Activated CD4-positive, alpha-beta T cell treated with anti-CD3 and anti-CD28 coated beads for 36 hours (primary cell): Measurements from ENCODE around the gene DMBT1. TPM values are rescaled to one million over a fixed set of nuclear protein-coding genes. Genes with fewer than 3 reads are reported as not detected.

Experiments
- ATAC-seq: fragments of 200-7000 bp; cut with Tn5 transposase; one replicate; pipeline ENCODE4 v1.10.0; 2021; ENCODE audit warnings: mild to moderate bottlenecking, moderate library complexity
- CTCF ChIA-PET: fragments of 350-600 bp; sonication (Branson Sonifier 250); formaldehyde crosslinking; loops from one replicate; lab custom pipeline; 2021; ENCODE audit warnings: antibody characterized with exemption; lab: Charles Lee
- POLR2A ChIA-PET: fragments of 350-600 bp; sonication (Branson Sonifier 250); formaldehyde crosslinking; loops from one replicate; lab custom pipeline; 2021; ENCODE audit warnings: antibody characterized with exemption, inconsistent platforms; lab: Charles Lee
- DNase-seq: peaks from one replicate; pipeline ENCODE4 v3.0.0-alpha.2; 2020
- H3K27ac Mint-ChIP-seq: one replicate; pipeline ENCODE4 v1.8.0; 2021; ENCODE audit warnings: mixed read lengths
- H3K27me3 Mint-ChIP-seq: one replicate; pipeline ENCODE4 v1.8.0; 2021; ENCODE audit warnings: mixed read lengths
- H3K36me3 Mint-ChIP-seq: one replicate; pipeline ENCODE4 v1.8.0; 2021; ENCODE audit warnings: low read depth, mixed read lengths
- H3K4me1 Mint-ChIP-seq: one replicate; pipeline ENCODE4 v1.8.0; 2021; ENCODE audit warnings: mixed read lengths
- H3K4me3 Mint-ChIP-seq: one replicate; pipeline ENCODE4 v1.8.0; 2021; ENCODE audit warnings: mild to moderate bottlenecking, moderate library complexity, mixed read lengths
- H3K9me3 Mint-ChIP-seq: one replicate; pipeline ENCODE4 v1.8.0; 2021; ENCODE audit warnings: low read depth, mixed read lengths
- intact Hi-C, 2 experiments: fragments of 100-400 bp; cut with DNase I in 1 of 2; cut with micrococcal nuclease in 1 of 2; formaldehyde crosslinking; loops; one replicate each; pipeline versions ENCODE4 v1.14.2 to v1.15.1; 2022 to 2024; cut with DNase I, micrococcal nuclease
- total RNA-seq, 2 experiments: library from RNA; stranded (reverse); gene quantifications; one replicate each; pipeline ENCODE4 v1.2.3, GENCODE V29; 2021

The DMBT1 gene
- total RNA-seq, 2 experiments from 2014 or later: not detected

- intact Hi-C loops: no loop called here
These were observed 98.6 kb downstream of the DMBT1 start for GRCh38 chr10:122659126-122659525.

DNA sequence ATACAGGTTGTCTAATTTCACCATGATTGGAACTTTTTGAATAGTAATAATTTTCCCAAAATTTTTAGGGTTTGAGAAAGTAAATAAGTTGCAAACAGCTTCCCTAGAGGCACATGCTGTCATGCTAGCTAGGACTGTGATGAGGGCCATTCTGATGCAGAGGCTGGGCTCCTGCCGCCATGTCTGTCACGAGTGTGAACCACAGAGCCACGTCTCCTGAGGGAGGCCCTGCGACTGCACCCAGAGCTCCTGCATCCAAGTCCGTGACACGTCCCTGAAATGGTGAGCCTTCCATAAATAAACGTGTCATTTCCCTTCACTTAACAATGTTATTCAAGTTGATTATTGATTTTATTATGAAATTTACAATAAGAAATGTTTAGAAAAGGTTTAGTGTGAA is 99.1 kb downstream of the DMBT1 start:
- ATAC-seq (no peak), DNase-seq (no peak)
- Mint-ChIP-seq H3K4me3 (no peak overlapping the region), H3K27me3 (peaks cover 4% of the 10 kb centered on the region), H3K4me1 (no peaks in the 10 kb centered on the region), H3K27ac (no peak overlapping the region), H3K9me3 (no peaks in the 10 kb centered on the region), H3K36me3 (no peaks in the 10 kb centered on the region)
- ChIA-PET POLR2A (no interaction called here), CTCF (interaction anchor here (0.8 kb wide), 1 partner anchor 11 kb away, joined by 3 read pairs; no protein-coding TSS in a partner anchor)
- intact Hi-C loops: no loop called here

More at GRCh38 chr10:122659126-122659525, 98.6 kb downstream of the DMBT1 start:
- DNase-seq (no peak), ATAC-seq (no peak)
- Mint-ChIP-seq H3K36me3 (no peaks in the 10 kb centered on the region), H3K4me1 (no peaks in the 10 kb centered on the region), H3K27me3 (peaks cover 4% of the 10 kb centered on the region), H3K9me3 (no peaks in the 10 kb centered on the region), H3K27ac (no peak overlapping the region), H3K4me3 (no peak overlapping the region)
- POLR2A ChIA-PET: no interaction called here
- CTCF ChIA-PET: interaction anchor here (0.8 kb wide), 1 partner anchor 10 kb away, joined by 3 read pairs; no protein-coding TSS in a partner anchor

- H3K27me3 Mint-ChIP-seq: peaks cover 3% of the 10 kb centered on the region
- H3K9me3 Mint-ChIP-seq: no peaks in the 10 kb centered on the region
- CTCF ChIA-PET: interaction anchor here (0.9 to 1.4 kb wide), 2 partner anchors 9 to 35 kb away, joined by 3 read pairs; no protein-coding TSS in a partner anchor
- intact Hi-C loops: no loop called here
- DNase-seq: no peak
- no peak for ATAC-seq
- H3K36me3 Mint-ChIP-seq: no peaks in the 10 kb centered on the region
- no peak overlapping the region for H3K27ac Mint-ChIP-seq
- POLR2A ChIA-PET: no interaction called here
- no peak overlapping the region for H3K4me3 Mint-ChIP-seq
- no peaks in the 10 kb centered on the region for H3K4me1 Mint-ChIP-seq
These were observed 100.1 kb downstream of the DMBT1 start for GRCh38 chr10:122660696-122661095.

- Mint-ChIP-seq H3K4me3 (no peak overlapping the region), H3K27ac (no peak overlapping the region), H3K9me3 (no peaks in the 10 kb centered on the region), H3K27me3 (peaks cover 9% of the 10 kb centered on the region), H3K36me3 (no peaks in the 10 kb centered on the region), H3K4me1 (no peaks in the 10 kb centered on the region)
- ChIA-PET CTCF (interaction anchor here (0.7 kb wide), 1 partner anchor 8 kb away, joined by 3 read pairs; no protein-coding TSS in a partner anchor), POLR2A (no interaction called here)
- DNase-seq (no peak), ATAC-seq (no peak)
- intact Hi-C loops: no loop called here
These were observed 101.7 kb downstream of the DMBT1 start for GRCh38 chr10:122662231-122662630.

GRCh38 chr10:122663516-122664130 is 103.1 kb downstream of the DMBT1 start:
- Mint-ChIP-seq H3K36me3 (no peaks in the 10 kb centered on the region), H3K27me3 (peaks cover 10% of the 10 kb centered on the region), H3K9me3 (no peaks in the 10 kb centered on the region), H3K27ac (no peak overlapping the region), H3K4me3 (no peak overlapping the region), H3K4me1 (no peaks in the 10 kb centered on the region)
- DNase-seq: no peak
- ATAC-seq: no peak
- ChIA-PET POLR2A (no interaction called here), CTCF (interaction anchor here (0.9 kb wide), 1 partner anchor 15 kb away, joined by 3 read pairs; no protein-coding TSS in a partner anchor)
- intact Hi-C loops: no loop called here

DNA sequence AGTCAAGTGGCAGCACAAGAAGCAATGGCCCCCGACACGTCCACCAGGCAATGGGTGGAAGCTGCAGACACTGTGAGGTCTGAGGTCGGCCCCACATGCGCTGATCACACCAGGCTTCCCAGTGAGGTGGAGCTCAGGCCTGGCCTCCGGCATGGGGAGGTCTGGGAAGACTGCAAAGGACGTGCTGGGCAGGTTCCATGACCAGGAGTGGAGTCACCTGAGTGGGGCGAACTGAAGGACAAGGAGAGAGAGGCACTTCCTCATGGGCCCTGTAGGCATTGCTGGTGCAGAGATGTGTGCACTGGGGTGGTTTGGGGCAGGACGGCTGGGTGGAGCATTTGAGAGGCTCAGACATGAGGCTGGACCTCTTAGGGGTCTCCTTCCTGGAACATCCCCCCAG is 103.9 kb downstream of the DMBT1 start:
- DNase-seq (no peak), ATAC-seq (no peak)
- intact Hi-C loops: no loop called here
- CTCF ChIA-PET: no interaction called here
- H3K4me1 Mint-ChIP-seq: no peaks in the 10 kb centered on the region
- no peaks in the 10 kb centered on the region for H3K36me3 Mint-ChIP-seq
- H3K27me3 Mint-ChIP-seq: peaks cover 10% of the 10 kb centered on the region
- no peaks in the 10 kb centered on the region for H3K9me3 Mint-ChIP-seq
- no peak overlapping the region for H3K4me3 Mint-ChIP-seq
- no peak overlapping the region for H3K27ac Mint-ChIP-seq
- POLR2A ChIA-PET: no interaction called here

- POLR2A ChIA-PET: no interaction called here
- Mint-ChIP-seq H3K4me3 (no peak overlapping the region), H3K4me1 (no peaks in the 10 kb centered on the region), H3K27ac (no peak overlapping the region), H3K9me3 (no peaks in the 10 kb centered on the region), H3K27me3 (peaks cover 10% of the 10 kb centered on the region), H3K36me3 (no peaks in the 10 kb centered on the region)
- DNase-seq (no peak), ATAC-seq (no peak)
- CTCF ChIA-PET: interaction anchor here (0.5 kb wide), 1 partner anchor 825 kb away, joined by 4 read pairs; no protein-coding TSS in a partner anchor
- intact Hi-C loops: no loop called here
These were observed 104.8 kb downstream of the DMBT1 start for GRCh38 chr10:122665329-122665860.

DNA sequence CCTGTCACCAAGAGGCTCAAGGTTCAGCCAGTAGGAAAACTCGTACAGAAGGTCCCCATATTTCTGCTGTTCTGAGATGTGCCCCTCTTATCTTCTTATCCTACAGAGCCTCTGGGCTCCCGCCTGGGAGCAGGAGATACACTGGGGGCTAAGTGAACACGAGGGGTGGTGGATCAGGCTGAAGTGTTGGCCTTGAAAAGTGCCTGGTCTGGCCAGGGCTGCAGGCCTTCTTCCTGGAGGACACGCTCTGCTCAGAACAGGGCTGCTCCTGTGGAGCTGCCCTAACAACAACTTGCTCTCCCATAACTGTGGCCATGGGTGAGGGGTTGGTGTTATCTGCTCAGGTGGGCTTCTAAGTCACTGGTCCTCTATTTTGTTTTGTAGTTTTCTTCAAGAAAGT is 105.4 kb downstream of the DMBT1 start:
- intact Hi-C loops: no loop called here
- Mint-ChIP-seq H3K4me1 (no peaks in the 10 kb centered on the region), H3K4me3 (no peak overlapping the region), H3K9me3 (no peaks in the 10 kb centered on the region), H3K27ac (no peak overlapping the region), H3K27me3 (peaks cover 14% of the 10 kb centered on the region), H3K36me3 (no peaks in the 10 kb centered on the region)
- CTCF ChIA-PET: no interaction called here
- DNase-seq (no peak), ATAC-seq (no peak)
- POLR2A ChIA-PET: no interaction called here

GRCh38 chr10:122669045-122669444 is 108.5 kb downstream of the DMBT1 start:
- intact Hi-C loops: no loop called here
- ChIA-PET CTCF (interaction anchor here (1.1 kb wide), 1 partner anchor 20 kb away, joined by 3 read pairs; no protein-coding TSS in a partner anchor), POLR2A (no interaction called here)
- Mint-ChIP-seq H3K9me3 (no peaks in the 10 kb centered on the region), H3K4me1 (no peaks in the 10 kb centered on the region), H3K36me3 (no peaks in the 10 kb centered on the region), H3K27me3 (peaks cover 14% of the 10 kb centered on the region), H3K27ac (no peak overlapping the region), H3K4me3 (no peak overlapping the region)
- DNase-seq (no peak), ATAC-seq (no peak)

DNA sequence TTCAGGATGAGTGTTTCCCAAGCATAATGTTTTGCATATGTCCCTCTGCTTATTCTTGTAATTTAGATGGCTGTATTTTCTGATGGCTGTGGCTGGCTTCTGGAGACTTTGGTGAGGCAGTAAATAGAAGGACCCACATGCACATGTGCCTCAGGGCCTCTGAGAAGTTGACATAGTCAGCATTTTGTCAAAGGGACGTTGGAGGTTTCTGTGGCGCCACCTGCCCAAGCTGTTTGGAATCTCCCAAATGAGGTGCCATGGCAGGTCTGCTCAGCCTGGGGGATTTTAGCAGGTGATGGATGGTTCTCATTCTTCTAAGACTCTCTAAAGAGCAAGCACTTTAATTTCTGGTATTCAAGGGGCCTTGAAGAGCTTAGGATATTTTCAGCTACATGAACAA is 109.3 kb downstream of the DMBT1 start:
- ATAC-seq (no peak), DNase-seq (no peak)
- POLR2A ChIA-PET: no interaction called here
- Mint-ChIP-seq H3K27ac (no peak overlapping the region), H3K4me1 (no peaks in the 10 kb centered on the region), H3K9me3 (no peaks in the 10 kb centered on the region), H3K4me3 (no peak overlapping the region), H3K27me3 (peaks cover 14% of the 10 kb centered on the region), H3K36me3 (no peaks in the 10 kb centered on the region)
- CTCF ChIA-PET: interaction anchor here (0.8 to 1.1 kb wide), 2 partner anchors 9 to 21 kb away, joined by 3 read pairs; no protein-coding TSS in a partner anchor
- intact Hi-C loops: no loop called here

DNA sequence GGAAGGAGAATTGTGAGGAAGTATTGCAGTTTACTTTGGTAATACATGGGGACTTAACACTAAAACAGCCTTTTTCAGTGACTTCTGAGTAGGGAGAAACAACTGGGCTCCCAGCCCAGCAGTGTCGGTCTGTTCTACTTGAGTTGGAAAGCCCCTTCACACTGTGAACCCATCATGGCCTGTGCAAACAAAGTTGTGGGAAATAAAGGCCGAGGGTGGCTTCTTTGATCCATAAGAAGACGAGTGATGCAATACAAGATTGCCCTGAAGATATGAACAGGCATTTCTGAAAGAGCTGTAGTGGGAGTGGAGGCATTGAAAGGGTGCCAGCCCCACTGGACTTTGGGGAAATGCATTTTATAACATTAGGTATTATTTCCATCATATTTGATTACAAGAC is 110.8 kb downstream of the DMBT1 start:
- DNase-seq: no peak
- ChIA-PET POLR2A (no interaction called here), CTCF (no interaction called here)
- ATAC-seq: no peak
- Mint-ChIP-seq H3K4me3 (no peak overlapping the region), H3K27me3 (peaks cover 14% of the 10 kb centered on the region), H3K9me3 (no peaks in the 10 kb centered on the region), H3K27ac (no peak overlapping the region), H3K36me3 (no peaks in the 10 kb centered on the region), H3K4me1 (no peaks in the 10 kb centered on the region)
- intact Hi-C loops: no loop called here

DNA sequence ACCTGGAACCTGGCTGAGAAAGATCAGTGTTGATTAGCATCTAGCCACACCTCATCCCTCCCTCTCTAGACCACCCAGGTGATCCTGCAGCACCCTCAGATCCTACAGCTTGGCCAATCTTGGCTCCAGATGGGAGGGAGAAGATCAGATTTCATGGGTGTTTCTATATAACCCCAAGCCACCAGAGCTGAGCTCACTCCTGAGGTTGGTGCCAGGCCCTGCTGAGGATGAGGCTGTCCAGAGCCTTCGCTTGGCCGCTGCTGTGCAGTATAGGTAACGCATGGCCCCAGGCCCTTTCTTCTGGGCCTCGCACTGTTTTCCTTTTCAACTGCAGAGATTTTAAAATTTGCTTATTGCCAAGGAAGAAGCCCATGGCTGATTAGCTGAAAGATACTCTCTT is 112.1 kb downstream of the DMBT1 start:
- intact Hi-C loops: no loop called here
- Mint-ChIP-seq H3K27me3 (peaks cover 15% of the 10 kb centered on the region), H3K4me3 (no peak overlapping the region), H3K4me1 (no peaks in the 10 kb centered on the region), H3K36me3 (no peaks in the 10 kb centered on the region), H3K9me3 (no peaks in the 10 kb centered on the region), H3K27ac (no peak overlapping the region)
- CTCF ChIA-PET: no interaction called here
- ATAC-seq: no peak
- DNase-seq: no peak
- POLR2A ChIA-PET: no interaction called here
